Measurements from ENCODE around the gene IAPP. TPM values are rescaled to one million over a fixed set of nuclear protein-coding genes. Genes with fewer than 3 reads are reported as not detected.

The IAPP gene
- total and polyA plus RNA-seq, 9 of the 15 experiments (the other 6 are each of a cell fraction or from before 2014, with no cell fraction given) = not detected

- no TSS peak for BruUV-seq (replicated peaks)
Observed at GRCh38 chr12:21353948-21354347, 18.8 kb upstream of the IAPP start.

More at GRCh38 chr12:21353948-21354347, 18.8 kb upstream of the IAPP start:
- no peaks in the 10 kb centered on the region for H4K20me1 ChIP-seq (replicated peaks; ENCODE audit: control insufficient read depth, insufficient read depth, low read length)
- WGBS (ENCODE audit: insufficient coverage, low coverage, missing lambda C conversion rate) = 88% methylated on average over 3 of the region's 4 CpGs
- H3K9ac ChIP-seq (ENCODE audit: insufficient read depth in 1 of 2, low read depth in 2 of 2, low read length in 2 of 2) = no peak overlapping the region
- ATAC-seq (no peak), DNase-seq (ENCODE audit: extremely low read depth in 1 of 4, low spot score in 3 of 4) (no peak), FAIRE-seq (no peak)
- no peaks in the 10 kb centered on the region for H3K79me2 ChIP-seq (ENCODE audit: control insufficient read depth, insufficient read depth, low read length)
- POLR2A ChIA-PET = interaction anchor here (0.7 kb wide), 1 partner anchor 1877 kb away, joined by 3 read pairs; no protein-coding TSS in a partner anchor
- no peaks in the 10 kb centered on the region for H3K9me3 ChIP-seq (replicated peaks; ENCODE audit: control insufficient read depth, insufficient read depth, low read depth, low read length)
- H3K27ac ChIP-seq (ENCODE audit: extremely low read depth, low read depth, low read length) = 0 out of 3 replicates have a peak overlapping the region, but pooled peaks have one; percentile 7
- no peaks in the 10 kb centered on the region for H3K36me3 ChIP-seq (ENCODE audit: control insufficient read depth, insufficient read depth, low read length)
- intact Hi-C loops (cut with micrococcal nuclease) = loop anchor here (5.0 kb wide), 1 partner anchor 63 kb away; no protein-coding TSS in a partner anchor
- H3K27me3 ChIP-seq (ENCODE audit: control insufficient read depth in 2 of 2, insufficient read depth in 2 of 2, low read length in 2 of 2) = no peaks in the 10 kb centered on the region
- H2AFZ ChIP-seq (ENCODE audit: low read depth, low read length) = peak overlapping the region; percentile 78
- no peak overlapping the region for H3K4me2 ChIP-seq (ENCODE audit: insufficient read depth, low read length)
- no peaks in the 10 kb centered on the region for H3K9me1 ChIP-seq (ENCODE audit: control insufficient read depth, insufficient read depth, low read length)
- in situ Hi-C loops (cut with MboI) = no loop called here
- no peak for TF ChIP-seq NFE2 (IDR thresholded peaks at IDR 0.05; ENCODE audit: low read depth)
- TF ChIP-seq CC2D1A (IDR thresholded peaks at IDR 0.05) = no peak
- TF ChIP-seq POLR2G (IDR thresholded peaks at IDR 0.05; ENCODE audit: low read depth, low read length) = no peak
- no peak for TF ChIP-seq DPF2 (IDR thresholded peaks at IDR 0.05)
- no peak for TF ChIP-seq RFX5 (IDR thresholded peaks at IDR 0.05; ENCODE audit: low read depth, low read length)
- TF ChIP-seq, protein P1, sequence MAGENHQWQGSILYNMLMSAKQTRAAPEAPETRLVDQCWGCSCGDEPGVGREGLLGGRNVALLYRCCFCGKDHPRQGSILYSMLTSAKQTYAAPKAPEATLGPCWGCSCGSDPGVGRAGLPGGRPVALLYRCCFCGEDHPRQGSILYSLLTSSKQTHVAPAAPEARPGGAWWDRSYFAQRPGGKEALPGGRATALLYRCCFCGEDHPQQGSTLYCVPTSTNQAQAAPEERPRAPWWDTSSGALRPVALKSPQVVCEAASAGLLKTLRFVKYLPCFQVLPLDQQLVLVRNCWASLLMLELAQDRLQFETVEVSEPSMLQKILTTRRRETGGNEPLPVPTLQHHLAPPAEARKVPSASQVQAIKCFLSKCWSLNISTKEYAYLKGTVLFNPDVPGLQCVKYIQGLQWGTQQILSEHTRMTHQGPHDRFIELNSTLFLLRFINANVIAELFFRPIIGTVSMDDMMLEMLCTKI (IDR thresholded peaks at IDR 0.05; ENCODE audit: partially characterized antibody) = no peak
- TF ChIP-seq KLF10 (CRISPR knock-in tag; IDR thresholded peaks at IDR 0.05) = no peak
- TF ChIP-seq, protein P2, sequence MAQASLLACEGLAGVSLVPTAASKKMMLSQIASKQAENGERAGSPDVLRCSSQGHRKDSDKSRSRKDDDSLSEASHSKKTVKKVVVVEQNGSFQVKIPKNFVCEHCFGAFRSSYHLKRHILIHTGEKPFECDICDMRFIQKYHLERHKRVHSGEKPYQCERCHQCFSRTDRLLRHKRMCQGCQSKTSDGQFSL (CRISPR knock-in tag; IDR thresholded peaks at IDR 0.05) = no peak
- TF ChIP-seq, protein P2 (tag; IDR thresholded peaks at IDR 0.05) = no peak
- no peak for TF ChIP-seq RBM17 (IDR thresholded peaks at IDR 0.05; ENCODE audit: borderline replicate concordance, low read depth, low read length)
- TF ChIP-seq ARHGAP35 (IDR thresholded peaks at IDR 0.05; ENCODE audit: partially characterized antibody) = no peak
- no peak for TF ChIP-seq SNIP1 (IDR thresholded peaks at IDR 0.05; ENCODE audit: low read depth)
- no peak for TF ChIP-seq HMGXB4 (CRISPR knock-in tag; IDR thresholded peaks at IDR 0.05)
- TF ChIP-seq PRMT5 (CRISPR knock-in tag; IDR thresholded peaks at IDR 0.05) = no peak
- no peak for TF ChIP-seq NCOA1 (IDR thresholded peaks at IDR 0.05; ENCODE audit: low read depth)
- no peak overlapping the region for H3K4me3 ChIP-seq
- CTCF ChIA-PET (ENCODE audit: low intra/inter-chr PET ratio) = no interaction called here
- peaks cover 0 to 31% of the 10 kb centered on the region in 2 experiments; a peak in 2 of 5 replicates for H3K4me1 ChIP-seq (replicated peaks in 1 of 2; ENCODE audit: control insufficient read depth in 2 of 2, insufficient read depth in 2 of 2, low read length in 2 of 2)
